H9 (cell line): ENCODE data around the gene OR2T1. TPM values are rescaled to one million over a fixed set of nuclear protein-coding genes. Genes with fewer than 3 reads are reported as not detected.

Source experiments
- DNase-seq: peaks from one replicate; pipeline ENCODE4 v3.0.0-alpha.2; 2017
- H2AFZ ChIP-seq: one replicate; pipeline ENCODE4 v1.6.1; 2013; ENCODE audit warnings: mild to moderate bottlenecking, low read length, control low read depth, moderate library complexity
- H2AK5ac ChIP-seq: 2 replicates; pipeline ENCODE4 v1.6.1; 2013; ENCODE audit warnings: low read length, control low read depth, mixed read lengths; ENCODE audit not compliant: insufficient read length
- H2BK120ac ChIP-seq: one replicate; pipeline ENCODE4 v1.6.1; 2013; ENCODE audit warnings: low read depth, mild to moderate bottlenecking, low read length, control low read depth, inconsistent platforms; ENCODE audit not compliant: poor library complexity, severe bottlenecking
- H2BK12ac ChIP-seq: 2 replicates; pipeline ENCODE4 v1.6.1; 2013; ENCODE audit warnings: low read length, control low read depth, mixed read lengths, low read depth; ENCODE audit not compliant: insufficient read length
- H2BK15ac ChIP-seq: 2 replicates; pipeline ENCODE4 v1.6.1; 2013; ENCODE audit warnings: low read depth, low read length, control low read depth
- H2BK20ac ChIP-seq: one replicate; pipeline ENCODE4 v1.6.1; 2013; ENCODE audit warnings: low read depth, mild to moderate bottlenecking, low read length, control low read depth, inconsistent platforms; ENCODE audit not compliant: poor library complexity, severe bottlenecking
- H2BK5ac ChIP-seq: 2 replicates; pipeline ENCODE4 v1.6.1; 2013; ENCODE audit warnings: low read length, control low read depth, mixed read lengths; ENCODE audit not compliant: insufficient read length
- H3K14ac ChIP-seq: 2 replicates; pipeline ENCODE4 v1.6.1; 2013; ENCODE audit warnings: low read length, control low read depth; ENCODE audit not compliant: insufficient read depth
- H3K18ac ChIP-seq: 2 replicates; pipeline ENCODE4 v1.6.1; 2013; ENCODE audit warnings: low read depth, mild to moderate bottlenecking, mixed read lengths, low read length, control low read depth; ENCODE audit not compliant: insufficient read length
- H3K23ac ChIP-seq: 2 replicates; pipeline ENCODE4 v1.6.1; 2013; ENCODE audit warnings: low read length, control low read depth, mixed read lengths, low read depth; ENCODE audit not compliant: insufficient read length
- H3K23me2 ChIP-seq: 2 replicates; pipeline ENCODE4 v1.6.1; 2013; ENCODE audit warnings: low read depth, mild to moderate bottlenecking, mixed read lengths, low read length, control low read depth; ENCODE audit not compliant: insufficient read length, poor library complexity, severe bottlenecking
- H3K27ac ChIP-seq: 2 replicates; pipeline ENCODE4 v1.5.1; 2013; ENCODE audit warnings: low read length, control low read depth, mixed read lengths, low read depth; ENCODE audit not compliant: insufficient read length
- H3K27me3 ChIP-seq: 2 replicates; pipeline ENCODE4 v1.6.1; 2013; ENCODE audit warnings: low read length, control low read depth, inconsistent platforms; ENCODE audit not compliant: insufficient read depth
- H3K4ac ChIP-seq: 2 replicates; pipeline ENCODE4 v1.6.1; 2013; ENCODE audit warnings: low read depth, mild to moderate bottlenecking, control low read depth, inconsistent platforms, low read length, moderate library complexity
- H3K4me1 ChIP-seq: 2 replicates; pipeline ENCODE4 v1.6.1; 2013; ENCODE audit warnings: low read length, control low read depth, inconsistent platforms; ENCODE audit not compliant: insufficient read depth
- H3K4me2 ChIP-seq: 2 replicates; pipeline ENCODE4 v1.6.1; 2013; ENCODE audit warnings: low read length, control low read depth, mixed read lengths; ENCODE audit not compliant: insufficient read length, insufficient read depth
- H3K56ac ChIP-seq: 2 replicates; pipeline ENCODE4 v1.6.1; 2013; ENCODE audit warnings: low read depth, mild to moderate bottlenecking, mixed read lengths, low read length, control low read depth; ENCODE audit not compliant: insufficient read length
- H3K79me1 ChIP-seq: 2 replicates; pipeline ENCODE4 v1.6.1; 2013; ENCODE audit warnings: low read depth, mild to moderate bottlenecking, moderate library complexity, low read length, control low read depth, inconsistent platforms; ENCODE audit not compliant: insufficient read depth, poor library complexity, severe bottlenecking
- H3K79me2 ChIP-seq: 2 replicates; pipeline ENCODE4 v1.6.1; 2013; ENCODE audit warnings: low read length, control low read depth, inconsistent platforms; ENCODE audit not compliant: insufficient read depth
- H3K9ac ChIP-seq: 2 replicates; pipeline ENCODE4 v1.6.1; 2013; ENCODE audit warnings: low read length, control low read depth, mixed read lengths; ENCODE audit not compliant: insufficient read length; ENCODE audit errors: extremely low read depth
- H3K9me3 ChIP-seq: one replicate; pipeline ENCODE4 v1.6.1; 2013; ENCODE audit warnings: low read depth, low read length, inconsistent platforms; ENCODE audit not compliant: control insufficient read depth
- H3T11ph ChIP-seq: one replicate; pipeline ENCODE4 v1.6.1; 2013; ENCODE audit warnings: mild to moderate bottlenecking, low read length, control low read depth, inconsistent platforms
- H4K20me1 ChIP-seq: one replicate; pipeline ENCODE4 v1.6.1; 2013; ENCODE audit not compliant: control insufficient read depth, insufficient read length, insufficient read depth
- H4K5ac ChIP-seq: 2 replicates; pipeline ENCODE4 v1.6.1; 2013; ENCODE audit warnings: low read depth, mild to moderate bottlenecking, mixed read lengths, low read length, control low read depth; ENCODE audit not compliant: insufficient read length
- H4K8ac ChIP-seq: replicated peaks from 2 replicates; pipeline ENCODE4 v1.6.1; 2013; ENCODE audit warnings: low read length, control low read depth, mixed read lengths, low read depth; ENCODE audit not compliant: insufficient read length
- H4K91ac ChIP-seq: 2 replicates; pipeline ENCODE4 v1.6.1; 2013; ENCODE audit warnings: low read depth, mild to moderate bottlenecking, moderate library complexity, mixed read lengths, low read length, control low read depth; ENCODE audit not compliant: insufficient read length
- H3K27ac Mint-ChIP-seq, 3 experiments: 2 replicates in 2 of 3; 3 replicates in 1 of 3; pipeline ENCODE4 v1.8.0; 2020 to 2021; ENCODE audit warnings: mixed read lengths in 3 of 3, mild to moderate bottlenecking in 1 of 3, moderate library complexity in 1 of 3
- H3K27me3 Mint-ChIP-seq: 2 replicates; pipeline ENCODE4 v1.8.0; 2021; ENCODE audit warnings: low read depth, mild to moderate bottlenecking, moderate library complexity, mixed read lengths
- H3K36me3 Mint-ChIP-seq, 3 experiments: 2 replicates in 2 of 3; 3 replicates in 1 of 3; pipeline ENCODE4 v1.8.0; 2020 to 2021; ENCODE audit warnings: low read depth in 3 of 3, mixed read lengths in 3 of 3; ENCODE audit not compliant: insufficient read depth in 1 of 3
- H3K4me1 Mint-ChIP-seq, 2 experiments: 2 replicates each; pipeline ENCODE4 v1.8.0; 2020; ENCODE audit warnings: mixed read lengths in 2 of 2
- H3K4me3 Mint-ChIP-seq, 2 experiments: 2 replicates in 1 of 2; 3 replicates in 1 of 2; pipeline ENCODE4 v1.8.0; 2020 to 2021; ENCODE audit warnings: mild to moderate bottlenecking in 2 of 2, mixed read lengths in 2 of 2, moderate library complexity in 1 of 2
- H3K9me3 Mint-ChIP-seq, 2 experiments: 2 replicates in 1 of 2; 3 replicates in 1 of 2; pipeline ENCODE4 v1.8.0; 2020; ENCODE audit warnings: mild to moderate bottlenecking in 2 of 2, mixed read lengths in 2 of 2, moderate library complexity in 1 of 2
- CTCF ChIP-seq: fragments of 200-600 bp; sonication (generic); conservative IDR thresholded peaks from 3 replicates; pipeline ENCODE4 v1.8.0; 2021; ENCODE audit warnings: antibody characterized with exemption, mild to moderate bottlenecking
- WGBS: extraction: QIAGEN DNeasy Blood & Tissue Kit; methylation state at CpG from one replicate; pipeline ENCODE4 v1.1.7; 2013; ENCODE audit warnings: missing lambda C conversion rate, low lambda C conversion rate, mixed read lengths; ENCODE audit not compliant: insufficient read length; ENCODE audit errors: extremely low coverage; 5-methylcytosine and 5-hydroxymethylcytosine counted together
- total RNA-seq: library from RNA; stranded (reverse); gene quantifications from 2 replicates; pipeline ENCODE4 v1.2.1, GENCODE V29; 2021

The OR2T1 gene
- total RNA-seq, 1 experiment from 2014 or later: not detected

- Histone ChIP-seq H3K23me2 (no peaks in the 10 kb centered on the region), H2BK120ac (no peak overlapping the region), H4K5ac (no peak overlapping the region), H3K27me3 (no peaks in the 10 kb centered on the region), H3K79me1 (no peaks in the 10 kb centered on the region), H3K4ac (no peak overlapping the region), H2BK15ac (no peak overlapping the region), H2BK12ac (no peak overlapping the region), H3K27ac (no peak overlapping the region), H4K91ac (no peak overlapping the region), H3T11ph (no peak overlapping the region), H2AK5ac (no peak overlapping the region), H3K4me2 (no peak overlapping the region), H3K18ac (no peak overlapping the region), H2AFZ (no peak overlapping the region), H3K9me3 (peaks cover 85% of the 10 kb centered on the region), H3K79me2 (no peaks in the 10 kb centered on the region), H4K8ac (no peak overlapping the region), H3K23ac (no peak overlapping the region), H3K4me1 (no peaks in the 10 kb centered on the region), H2BK5ac (no peak overlapping the region), H3K56ac (no peak overlapping the region), H2BK20ac (no peak overlapping the region), H4K20me1 (no peaks in the 10 kb centered on the region), H3K9ac (no peak overlapping the region), H3K14ac (no peak overlapping the region)
- Mint-ChIP-seq H3K4me3 (no peak overlapping the region), H3K36me3 (peaks cover 2 to 28% (median 4%) of the 10 kb centered on the region in 3 experiments; a peak in 6 of 7 replicates), H3K27me3 (no peaks in the 10 kb centered on the region), H3K27ac (no peak overlapping the region), H3K9me3 (peaks cover 75 to 79% of the 10 kb centered on the region in 2 experiments), H3K4me1 (no peaks in the 10 kb centered on the region)
- no peak for TF ChIP-seq CTCF
- no CpG with 5 or more reads among the region's 6 CpGs for WGBS
- no peak for DNase-seq
Measured at GRCh38 chr1:248404024-248404423, 1.2 kb downstream of the OR2T1 start.
